HG02840 (cell line): Measurements from ENCODE around the gene TNFSF18.
A peak's percentile ranks its signal among the peaks of the same experiment; 100 is the strongest.

Source experiments
- ATAC-seq: cut with Tn5 transposase; IDR thresholded peaks from one replicate; pipeline ENCODE4 v1.9.1; 2021; ENCODE audit warnings: mild to moderate bottlenecking, moderate library complexity, moderate number of reproducible peaks; ENCODE audit not compliant: unreplicated experiment, low FRiP score

Gene TNFSF18

GRCh38 chr1:173042806-173043205, 7.9 kb downstream of the TNFSF18 start:
- ATAC-seq, result no peak

DNA sequence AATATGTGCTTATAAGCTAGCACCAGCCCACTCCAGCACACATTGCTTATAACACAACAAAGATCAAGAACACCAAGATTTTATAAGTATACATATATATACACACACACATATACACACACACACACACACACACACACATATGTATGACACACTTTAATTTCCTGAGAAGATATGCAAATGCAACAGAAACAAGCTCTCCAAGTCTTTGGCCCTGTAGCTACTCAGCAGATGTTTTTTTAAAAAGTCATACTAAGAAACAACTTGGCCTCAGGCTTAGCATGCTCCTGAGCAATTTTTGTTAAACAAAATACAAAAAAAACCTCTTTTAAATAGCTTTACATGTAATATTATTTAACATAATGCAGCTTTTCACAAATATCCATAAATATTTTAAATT, 11.1 kb downstream of the TNFSF18 start:
- no peak for ATAC-seq

GRCh38 chr1:173038875-173039554, 11.7 kb downstream of the TNFSF18 start:
- ATAC-seq, result no peak

DNA sequence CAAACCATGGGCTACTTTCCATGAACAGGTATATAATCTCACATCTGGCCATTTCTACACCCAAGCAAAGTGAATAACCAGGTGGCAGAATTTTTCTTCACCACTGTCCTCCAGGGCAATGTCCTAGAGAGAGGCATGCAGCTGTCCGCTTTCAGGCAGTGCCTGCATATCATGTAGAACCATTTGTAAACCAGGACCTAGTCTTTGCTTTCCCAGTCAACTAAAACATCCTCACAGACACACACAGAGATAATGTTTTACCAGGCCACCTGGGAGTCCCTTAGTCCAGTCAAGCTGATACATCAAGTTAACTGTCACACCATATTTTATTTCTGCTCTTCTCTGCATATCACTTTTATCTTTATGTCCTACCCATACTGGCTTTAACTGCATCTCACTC, 26.2 kb downstream of the TNFSF18 start:
- ATAC-seq, result no peak

- no peak for ATAC-seq
Measured at GRCh38 chr1:173023343-173023742, 27.4 kb downstream of the TNFSF18 start.

GRCh38 chr1:173020138-173020750, 30.5 kb downstream of the TNFSF18 start:
- ATAC-seq, result peak; percentile 82

GRCh38 chr1:173017792-173018191, 32.9 kb downstream of the TNFSF18 start:
- ATAC-seq, result no peak

GRCh38 chr1:173016419-173016818, 34.3 kb downstream of the TNFSF18 start:
- ATAC-seq, result no peak

- no peak for ATAC-seq
Measured at GRCh38 chr1:173015629-173016028, 35.1 kb downstream of the TNFSF18 start.

GRCh38 chr1:173014160-173014559, 36.6 kb downstream of the TNFSF18 start:
- ATAC-seq, result no peak

DNA sequence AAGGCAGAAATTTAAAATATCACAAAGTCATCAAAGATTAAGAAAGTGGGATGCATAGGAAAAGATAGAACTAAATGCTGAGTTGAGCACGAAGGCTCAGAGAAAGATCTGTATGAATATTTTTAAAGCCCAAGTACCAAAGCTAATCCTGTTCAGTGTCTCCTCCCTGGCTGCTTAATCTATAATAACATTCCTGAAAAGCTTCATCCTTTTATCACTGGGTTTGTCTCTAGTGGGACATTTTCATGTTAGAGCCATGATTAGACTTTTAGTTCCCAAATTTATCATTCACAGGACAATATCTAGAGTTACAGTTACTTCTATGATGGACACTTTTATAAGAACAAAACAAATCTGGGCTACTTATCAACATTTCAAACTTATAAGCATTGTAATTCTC, 38.6 kb downstream of the TNFSF18 start:
- no peak for ATAC-seq

- ATAC-seq, result no peak
Measured at GRCh38 chr1:173009597-173009996, 41.1 kb downstream of the TNFSF18 start.

DNA sequence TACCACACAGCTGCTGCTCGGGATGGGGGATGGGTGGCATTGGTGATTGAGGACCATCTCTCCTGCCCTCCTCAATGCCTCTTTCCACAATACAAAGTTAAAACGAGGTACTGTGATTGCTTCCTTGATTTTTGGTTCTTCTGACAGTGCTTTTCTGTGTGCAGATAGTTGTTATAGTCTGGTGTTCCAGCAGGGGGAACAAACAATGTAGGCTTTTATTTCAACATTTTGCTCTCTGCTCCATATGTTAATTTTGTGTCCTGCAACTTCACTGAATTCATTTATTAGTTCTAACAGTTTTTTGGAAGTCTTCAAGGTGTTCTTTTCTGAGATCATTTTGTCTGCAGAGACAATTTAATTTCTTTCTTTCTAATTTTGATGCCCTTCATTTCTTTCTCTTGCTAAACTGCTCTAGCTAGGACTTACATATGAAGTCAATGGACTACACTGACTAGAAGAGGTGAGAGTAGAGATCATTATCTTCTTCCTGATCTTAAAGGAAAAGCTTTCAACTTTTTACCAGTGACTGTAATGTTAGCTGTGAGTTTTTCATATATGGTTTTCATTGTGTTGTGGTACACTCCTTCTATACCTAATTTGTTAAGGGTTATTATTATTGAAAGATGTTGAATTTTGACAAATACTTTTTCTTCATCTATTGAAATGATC, 45.4 kb downstream of the TNFSF18 start:
- ATAC-seq, result no peak

GRCh38 chr1:173002891-173003838, 47.6 kb downstream of the TNFSF18 start:
- no peak for ATAC-seq

DNA sequence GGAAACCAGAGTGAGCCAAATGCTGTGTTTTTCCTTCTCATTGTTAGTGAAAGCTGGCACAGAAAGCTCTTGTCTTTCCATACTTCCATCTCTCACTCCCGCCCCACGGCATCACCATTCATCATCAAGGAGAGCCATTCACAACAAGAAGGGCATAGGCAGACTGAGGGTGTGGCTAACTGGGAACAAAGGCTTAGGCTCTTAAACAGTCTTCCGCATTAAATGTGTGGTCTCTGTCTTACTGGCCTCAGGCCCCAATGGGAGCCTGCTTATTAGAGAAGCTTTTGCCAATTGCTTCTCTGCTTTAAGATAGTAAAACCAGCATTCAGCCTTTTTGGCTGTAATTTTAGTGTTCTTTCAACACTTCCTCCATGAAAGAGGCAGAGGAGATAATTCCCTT, 51.4 kb downstream of the TNFSF18 start:
- no peak for ATAC-seq

DNA sequence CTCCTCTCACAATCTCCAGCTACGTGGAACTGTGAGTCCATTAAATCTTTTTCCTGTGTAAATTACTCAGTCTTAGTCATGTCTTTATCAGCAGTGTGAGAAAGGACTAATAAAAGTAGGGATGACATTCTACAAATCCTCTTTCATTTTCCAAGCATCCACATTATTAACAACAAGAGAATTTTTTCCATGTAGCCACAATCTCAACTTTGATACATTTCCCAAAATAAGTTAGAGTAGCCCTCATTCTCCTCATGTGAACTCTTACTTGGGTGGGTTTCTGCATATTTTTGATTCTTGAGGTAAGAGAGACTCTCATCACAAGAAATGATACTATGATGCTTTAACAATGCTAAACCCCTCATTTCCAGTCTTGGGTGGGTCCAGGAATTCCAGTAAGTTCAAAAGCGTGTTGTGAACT, 52.8 kb downstream of the TNFSF18 start:
- no peak for ATAC-seq

DNA sequence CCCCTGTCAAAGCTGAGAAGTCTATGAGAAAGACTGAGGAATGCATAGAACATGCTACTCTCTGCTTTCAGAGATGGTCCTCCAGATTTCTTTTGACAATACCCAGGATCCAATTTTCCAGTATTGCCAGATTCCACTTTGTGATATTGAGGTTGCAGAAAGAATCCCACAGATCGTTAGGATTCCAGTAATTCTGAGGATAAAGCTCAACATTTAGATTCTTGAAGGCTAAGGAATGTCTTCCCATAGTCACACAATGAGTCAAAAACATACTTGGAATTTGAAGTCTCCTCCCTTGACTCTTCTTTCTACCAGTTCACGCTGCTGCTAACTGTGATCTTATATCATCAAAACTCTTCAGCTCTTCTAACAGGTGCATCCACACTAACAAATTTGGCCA, 57.1 kb downstream of the TNFSF18 start:
- no peak for ATAC-seq

DNA sequence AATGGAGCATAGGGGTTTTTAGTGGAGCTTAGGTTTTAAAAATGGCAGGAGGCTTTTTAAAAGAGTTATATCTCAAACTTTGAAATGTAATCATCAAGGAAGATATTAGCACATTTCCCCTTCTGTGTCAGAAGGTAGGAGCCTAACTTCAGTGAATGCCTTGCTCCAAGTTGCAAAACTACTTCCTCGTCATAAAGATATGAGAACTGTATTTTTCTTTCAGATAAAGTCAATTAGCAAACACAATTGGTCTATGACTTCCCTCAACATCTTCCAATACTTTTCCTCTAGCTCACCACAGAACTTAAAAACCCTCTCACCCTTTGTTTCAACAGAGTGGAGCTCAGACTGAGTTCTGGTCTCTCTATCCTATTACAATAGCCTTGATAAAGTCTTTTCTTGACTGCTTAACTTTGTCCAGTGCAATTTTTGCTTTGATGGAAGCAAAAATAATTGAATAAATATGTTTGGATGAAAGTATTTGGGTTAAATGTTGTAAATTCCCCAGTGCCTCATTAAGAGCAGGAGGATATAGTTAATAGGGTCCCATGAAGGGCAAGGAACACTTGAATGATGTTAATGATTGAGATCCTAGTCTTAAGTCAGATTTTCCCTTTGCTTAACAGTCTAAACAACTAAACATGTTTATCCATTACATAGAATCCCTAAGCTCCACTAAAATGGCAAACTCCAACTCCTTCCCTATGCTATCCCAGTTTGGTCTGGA, 58.9 kb downstream of the TNFSF18 start:
- ATAC-seq, result no peak

DNA sequence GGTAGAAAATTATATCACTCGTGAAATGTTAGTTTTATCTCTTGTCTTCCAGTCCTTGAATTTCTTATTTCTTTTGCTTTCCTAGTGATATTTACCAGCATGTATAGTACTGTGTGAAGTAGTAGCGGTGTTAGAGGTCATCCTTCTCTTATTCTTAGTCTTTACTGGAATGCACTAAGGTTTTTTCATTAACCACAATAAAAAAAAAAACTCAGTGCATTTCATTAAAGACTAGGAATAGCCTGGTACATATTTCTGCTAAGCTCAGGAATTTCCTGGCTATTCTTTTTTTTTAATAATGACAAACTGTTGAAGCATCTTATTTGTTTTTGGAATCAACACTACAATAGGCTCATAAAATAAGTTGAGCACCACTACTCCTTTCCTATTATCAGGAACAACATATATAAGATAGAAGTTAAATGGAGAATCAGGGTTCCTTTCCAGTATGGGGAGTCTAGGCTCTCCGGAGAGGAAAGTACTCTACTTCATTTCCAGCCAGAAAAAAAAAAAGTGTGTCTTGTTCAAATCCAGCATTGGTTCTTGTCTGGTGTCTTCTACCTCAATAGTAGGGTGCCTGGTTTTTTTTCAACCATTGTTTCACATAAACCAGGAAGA, 60.0 kb downstream of the TNFSF18 start:
- no peak for ATAC-seq
